Measurements from ENCODE around the gene NR1I3.

- no peak for TF ChIP-seq CTCF (conservative IDR thresholded peaks at IDR 0.05)
- TF ChIP-seq EZH2 (IDR thresholded peaks at IDR 0.05; ENCODE audit: low read depth), result no peak
Observed at GRCh38 chr1:161238039-161238473, at the start of gene NR1I3.

Measured in PC-9 (cell line).